ENCODE data around the gene PLCL2. TPM values are rescaled to one million over a fixed set of nuclear protein-coding genes. Genes with fewer than 3 reads are reported as not detected.

The PLCL2 gene
- 10 to 100 TPM in 1 of 2 donors, 1 to 10 TPM in 1; 5.3 to 14.5 TPM for total RNA-seq

DNA sequence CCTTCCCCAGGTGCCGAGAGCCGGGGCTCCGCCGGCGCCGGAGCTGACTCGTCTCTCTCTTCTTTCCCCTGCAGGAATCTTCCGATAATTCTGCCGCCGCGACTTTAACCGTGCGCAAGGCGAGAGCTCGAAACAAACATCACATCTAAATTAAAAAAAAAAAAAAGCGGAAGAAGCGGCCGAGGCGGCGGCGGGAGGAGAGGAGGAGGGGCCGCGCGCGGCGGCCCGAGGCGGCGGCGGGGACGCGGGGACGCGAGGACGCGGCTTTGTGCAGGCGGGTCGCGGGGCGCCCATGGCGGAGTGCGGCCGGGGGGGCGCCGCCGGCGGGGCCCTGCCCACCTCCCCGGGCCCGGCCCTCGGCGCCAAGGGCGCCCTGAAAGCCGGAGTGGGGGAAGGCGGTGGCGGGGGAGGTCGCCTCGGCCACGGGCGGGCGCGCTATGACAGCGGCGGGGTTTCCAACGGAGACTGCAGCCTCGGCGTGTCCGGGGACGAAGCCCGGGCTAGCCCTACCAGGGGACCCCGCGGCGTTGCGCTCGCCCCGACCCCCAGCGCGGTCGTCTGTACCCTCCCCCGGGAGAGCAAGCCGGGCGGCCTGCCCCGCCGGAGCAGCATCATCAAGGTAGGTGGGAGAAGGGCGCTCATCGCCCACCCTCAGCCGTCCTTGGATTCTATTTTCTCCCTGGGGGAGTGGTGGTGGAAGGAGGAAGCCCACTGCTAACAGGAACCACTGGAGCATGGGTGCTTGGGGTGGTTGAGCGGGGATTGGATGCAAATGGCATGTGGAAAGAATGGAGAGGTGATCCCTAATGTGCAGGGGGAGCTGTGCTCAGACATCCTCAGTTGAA is at the start of gene PLCL2:
Gene PLCL2, plus strand, starts transcription at position 208 of the 845 bp plus-strand sequence. Its CDS starts 85 bp downstream, at position 293.
- peak within 1 kb of the TSS; percentile 77 to 84 for H3K27ac ChIP-seq
- H3K4me3 ChIP-seq, result peak within 1 kb of the TSS; percentile 58 to 61
- no peaks in the 10 kb centered on the region for H3K36me3 ChIP-seq
- WGBS, result under 1% methylated on average over 87 of the region's 87 CpGs
- H3K27me3 ChIP-seq (replicated peaks; ENCODE audit: insufficient read depth), result no peaks in the 10 kb centered on the region
- intact Hi-C loops (cut with DNase I), result loop anchor here (10.0 kb wide), 1 partner anchor 350 kb away; no protein-coding TSS in a partner anchor
- no peak for DNase-seq (ENCODE audit: low spot score)
- H3K4me1 ChIP-seq (replicated peaks), result no peaks in the 10 kb centered on the region
- TF ChIP-seq, protein P1, sequence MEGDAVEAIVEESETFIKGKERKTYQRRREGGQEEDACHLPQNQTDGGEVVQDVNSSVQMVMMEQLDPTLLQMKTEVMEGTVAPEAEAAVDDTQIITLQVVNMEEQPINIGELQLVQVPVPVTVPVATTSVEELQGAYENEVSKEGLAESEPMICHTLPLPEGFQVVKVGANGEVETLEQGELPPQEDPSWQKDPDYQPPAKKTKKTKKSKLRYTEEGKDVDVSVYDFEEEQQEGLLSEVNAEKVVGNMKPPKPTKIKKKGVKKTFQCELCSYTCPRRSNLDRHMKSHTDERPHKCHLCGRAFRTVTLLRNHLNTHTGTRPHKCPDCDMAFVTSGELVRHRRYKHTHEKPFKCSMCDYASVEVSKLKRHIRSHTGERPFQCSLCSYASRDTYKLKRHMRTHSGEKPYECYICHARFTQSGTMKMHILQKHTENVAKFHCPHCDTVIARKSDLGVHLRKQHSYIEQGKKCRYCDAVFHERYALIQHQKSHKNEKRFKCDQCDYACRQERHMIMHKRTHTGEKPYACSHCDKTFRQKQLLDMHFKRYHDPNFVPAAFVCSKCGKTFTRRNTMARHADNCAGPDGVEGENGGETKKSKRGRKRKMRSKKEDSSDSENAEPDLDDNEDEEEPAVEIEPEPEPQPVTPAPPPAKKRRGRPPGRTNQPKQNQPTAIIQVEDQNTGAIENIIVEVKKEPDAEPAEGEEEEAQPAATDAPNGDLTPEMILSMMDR (IDR thresholded peaks at IDR 0.05), result no peak
- TF ChIP-seq POLR2A (IDR thresholded peaks at IDR 0.05) (no peak), POLR2AphosphoS5 (IDR thresholded peaks at IDR 0.05) (no peak)
- no peaks in the 10 kb centered on the region for H3K9me3 ChIP-seq

DNA sequence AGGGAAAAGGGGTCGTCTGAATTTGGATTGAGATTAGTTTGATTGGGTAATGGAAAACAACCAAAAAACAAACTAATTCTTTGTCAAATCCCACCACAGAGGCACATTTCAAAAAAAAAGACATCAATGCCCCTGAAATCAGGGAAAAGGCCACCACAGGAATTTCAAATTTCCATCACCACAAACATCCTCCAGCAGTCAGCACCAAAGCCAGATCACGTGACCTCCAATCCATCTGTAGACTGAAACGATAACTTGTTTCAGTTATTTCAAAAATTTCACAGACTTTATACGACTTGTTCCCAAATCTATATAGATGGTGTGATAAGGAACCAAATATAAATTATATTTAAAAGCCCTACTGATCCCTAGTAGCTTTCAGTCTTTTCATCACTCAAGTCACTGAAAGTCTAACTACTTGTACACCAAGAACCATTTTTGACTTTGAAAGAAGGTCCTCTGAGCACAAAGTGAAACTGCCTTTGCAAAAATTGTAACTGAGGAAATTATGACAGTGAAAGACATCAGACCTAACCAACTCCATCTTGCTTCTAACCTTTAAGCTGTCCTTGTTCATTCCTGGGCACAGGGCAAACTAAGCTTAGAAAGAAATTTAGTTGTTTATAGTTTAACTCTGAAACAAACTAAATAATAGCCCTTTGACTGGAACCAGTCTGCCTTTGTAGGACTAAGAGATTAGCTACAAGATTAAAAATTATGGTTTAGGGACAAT is 48.1 kb upstream of the PLCL2 start:
- no peak overlapping the region for H3K4me3 ChIP-seq
- H3K27me3 ChIP-seq (replicated peaks; ENCODE audit: insufficient read depth), result no peaks in the 10 kb centered on the region
- no peak for DNase-seq (ENCODE audit: low spot score)
- no peak overlapping the region for H3K27ac ChIP-seq
- H3K9me3 ChIP-seq, result no peaks in the 10 kb centered on the region
- no peaks in the 10 kb centered on the region for H3K4me1 ChIP-seq (replicated peaks)
- H3K36me3 ChIP-seq, result no peaks in the 10 kb centered on the region
- intact Hi-C loops (cut with DNase I), result no loop called here
- TF ChIP-seq POLR2A (IDR thresholded peaks at IDR 0.05) (no peak), POLR2AphosphoS5 (IDR thresholded peaks at IDR 0.05) (no peak)
- TF ChIP-seq, protein P1 (IDR thresholded peaks at IDR 0.05), result no peak
- 81% methylated on average over 4 of the region's 4 CpGs for WGBS

DNA sequence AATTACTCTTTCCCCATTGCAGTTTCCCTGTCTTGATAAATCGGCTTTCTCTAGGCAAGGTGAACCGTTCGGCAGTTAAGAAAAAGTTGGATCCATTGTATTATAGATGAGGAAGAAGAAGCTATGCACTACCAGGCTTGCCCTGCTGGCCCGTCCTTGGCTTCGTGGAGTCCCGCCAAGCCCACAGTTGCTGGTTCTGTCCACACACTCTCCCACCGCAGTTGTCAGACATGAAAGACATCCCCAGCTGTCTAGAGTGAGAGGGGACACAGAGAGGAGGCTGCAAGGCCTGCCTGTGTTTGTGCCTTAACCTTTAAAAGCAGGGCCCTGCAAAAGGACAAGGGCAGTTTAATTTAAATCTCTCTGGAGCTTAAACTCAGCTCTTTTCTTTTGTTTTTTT is 47.2 kb upstream of the PLCL2 start:
- no peak for TF ChIP-seq POLR2A (IDR thresholded peaks at IDR 0.05)
- no peak for TF ChIP-seq POLR2AphosphoS5 (IDR thresholded peaks at IDR 0.05)
- TF ChIP-seq, protein P1 (IDR thresholded peaks at IDR 0.05), result no peak
- Histone ChIP-seq H3K4me3 (no peak overlapping the region), H3K27me3 (replicated peaks; ENCODE audit: insufficient read depth) (no peaks in the 10 kb centered on the region), H3K4me1 (replicated peaks) (no peaks in the 10 kb centered on the region), H3K9me3 (no peaks in the 10 kb centered on the region), H3K36me3 (no peaks in the 10 kb centered on the region), H3K27ac (no peak overlapping the region)
- DNase-seq (ENCODE audit: low spot score), result no peak
- intact Hi-C loops (cut with DNase I), result no loop called here
- WGBS, result 69% methylated on average over 7 of the region's 7 CpGs

DNA sequence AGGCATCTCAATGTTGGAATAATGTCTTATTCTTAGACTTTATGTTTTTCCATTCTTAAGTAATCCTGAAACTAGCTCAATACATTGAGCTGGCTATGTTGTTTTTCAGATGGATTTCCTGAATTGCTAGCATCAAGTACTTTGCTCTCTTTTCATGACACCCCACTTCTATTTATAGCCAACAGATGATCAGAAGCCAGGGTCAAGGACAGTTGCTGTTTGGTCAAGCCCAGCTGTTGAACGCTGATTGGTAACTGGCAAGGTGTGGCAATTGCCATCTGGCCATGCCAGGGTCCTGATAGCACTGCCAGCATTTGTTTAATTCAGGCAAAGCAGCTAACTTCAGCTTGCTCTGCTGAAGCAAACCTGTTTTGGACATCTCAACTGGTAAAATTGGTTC is 46.2 kb upstream of the PLCL2 start:
- Histone ChIP-seq H3K27ac (no peak overlapping the region), H3K27me3 (replicated peaks; ENCODE audit: insufficient read depth) (no peaks in the 10 kb centered on the region), H3K4me3 (no peak overlapping the region), H3K36me3 (no peaks in the 10 kb centered on the region), H3K4me1 (replicated peaks) (no peaks in the 10 kb centered on the region), H3K9me3 (no peaks in the 10 kb centered on the region)
- TF ChIP-seq POLR2AphosphoS5 (IDR thresholded peaks at IDR 0.05) (no peak), POLR2A (IDR thresholded peaks at IDR 0.05) (no peak)
- TF ChIP-seq, protein P1 (IDR thresholded peaks at IDR 0.05), result no peak
- no peak for DNase-seq (ENCODE audit: low spot score)
- intact Hi-C loops (cut with DNase I), result no loop called here
- 93% methylated on average over 1 of the region's 1 CpG for WGBS

All from prostate gland (tissue), 2 donors.